NCI-H2029 treated with DMSO at 0.1 percent for 48 hours (cell line): ENCODE results near the gene FOXP4.

Source experiments
- DNase-seq: peaks from one replicate; lab custom pipeline; 2025; lab: John Stamatoyannopoulos, UW

FOXP4 gene

DNA sequence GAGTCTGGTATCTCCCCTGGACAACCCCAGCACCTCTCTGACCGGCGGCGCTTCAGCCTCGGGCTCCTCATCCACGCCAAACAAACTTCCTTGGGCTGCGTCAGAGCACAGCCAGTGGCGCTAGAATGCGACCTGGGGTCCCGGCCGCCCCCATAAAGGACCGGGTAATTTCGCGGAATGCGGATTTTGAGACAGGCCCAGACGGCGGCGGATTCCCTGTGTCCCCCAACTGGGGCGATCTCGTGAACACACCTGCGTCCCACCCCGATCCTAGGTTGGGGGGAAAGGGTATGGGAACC lies 1.6 kb downstream of the FOXP4 start:
- DNase-seq: no peak

DNA sequence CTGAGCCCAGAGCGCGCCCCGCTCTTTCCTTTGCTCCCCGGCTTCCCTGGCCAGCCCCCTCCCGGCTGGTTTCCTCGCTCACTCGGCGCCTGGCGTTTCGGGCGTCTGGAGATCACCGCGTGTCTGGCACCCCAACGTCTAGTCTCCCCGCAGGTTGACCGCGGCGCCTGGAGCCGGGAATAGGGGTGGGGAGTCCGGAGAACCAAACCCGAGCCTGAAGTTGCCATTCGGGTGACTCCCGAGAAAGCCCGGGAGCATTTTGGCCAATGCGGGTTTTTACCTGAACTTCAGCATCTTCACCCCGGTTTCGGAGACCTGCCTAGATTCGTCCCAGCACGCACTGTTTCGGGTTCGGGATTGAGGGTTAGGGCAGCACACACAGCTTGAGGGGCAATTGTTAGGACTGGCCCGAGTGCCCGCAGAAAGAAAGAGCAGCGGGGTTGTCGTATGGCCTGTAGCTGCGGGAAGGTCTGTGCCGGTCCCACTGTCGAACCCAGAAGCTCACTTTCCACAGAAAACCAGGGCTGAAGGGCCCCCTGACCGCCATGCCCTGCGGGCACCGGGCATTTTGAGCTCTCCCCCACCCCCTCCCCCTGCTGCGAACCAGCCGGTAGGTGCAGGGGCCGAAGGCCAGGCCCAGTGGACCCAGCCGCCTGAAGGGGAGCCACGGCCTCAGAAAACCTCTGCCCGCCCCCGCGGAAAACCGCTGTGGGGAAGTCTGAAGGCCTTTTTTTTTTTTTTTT lies 2.1 kb downstream of the FOXP4 start:
- no peak for DNase-seq

DNA sequence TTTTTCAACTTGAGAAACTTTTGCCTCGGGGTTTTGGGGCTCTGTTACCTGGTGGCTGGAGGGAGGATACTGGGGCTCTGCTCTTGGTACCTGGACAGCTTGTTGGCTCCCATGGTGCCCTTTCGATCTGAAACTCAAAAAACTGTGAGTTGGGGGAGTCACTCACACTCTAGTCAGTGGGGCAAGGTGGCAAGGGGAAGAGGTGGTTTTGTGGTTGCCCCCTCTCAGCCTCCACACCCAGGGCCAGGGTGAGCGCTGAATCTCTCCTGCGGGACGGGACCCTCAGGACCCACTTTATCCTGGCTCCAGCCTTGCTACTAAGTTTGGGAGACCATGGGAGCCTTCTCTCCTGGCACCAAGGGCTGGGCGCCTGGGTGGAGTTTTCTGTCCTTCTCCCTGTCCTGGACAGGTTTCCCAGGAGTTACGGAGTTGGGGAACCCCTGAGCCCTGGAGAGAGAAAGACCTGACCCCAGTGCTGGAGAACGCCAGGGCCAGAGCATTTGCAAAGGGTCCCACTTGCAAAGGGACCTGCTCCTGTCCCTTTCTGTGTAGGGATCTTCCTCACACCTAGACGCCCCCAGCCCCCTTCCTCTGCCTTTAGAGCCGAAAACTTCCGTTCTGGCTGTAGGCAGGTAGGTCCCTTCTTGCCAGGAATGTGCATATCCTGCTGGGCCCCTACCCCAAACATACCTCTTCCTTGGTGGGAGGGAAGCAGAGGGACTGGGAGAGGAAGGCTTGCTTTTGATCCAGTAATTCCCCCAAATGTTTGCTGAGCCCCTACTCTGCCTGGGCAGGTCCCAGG lies 2.9 kb downstream of the FOXP4 start:
- DNase-seq: no peak

DNA sequence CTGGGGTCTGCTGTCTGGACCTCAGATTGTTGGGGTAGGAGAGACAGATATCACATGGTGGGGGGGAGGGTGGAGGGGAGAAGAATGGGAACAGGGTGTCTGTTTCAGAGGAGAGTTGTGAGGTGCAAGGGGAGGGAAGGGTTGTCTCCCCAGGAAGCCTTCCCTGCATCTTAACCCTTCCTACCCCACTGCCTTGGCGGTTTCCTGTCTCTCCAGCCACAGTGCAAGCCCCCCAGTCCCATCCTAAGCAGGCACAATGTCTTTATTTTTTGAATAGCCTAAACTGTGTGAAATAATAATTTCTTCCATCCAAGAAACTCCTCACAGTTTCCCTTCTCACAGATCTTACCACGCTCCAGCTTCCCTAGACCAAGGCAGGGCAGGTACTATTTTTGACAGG lies 3.5 kb downstream of the FOXP4 start:
- DNase-seq: no peak

DNA sequence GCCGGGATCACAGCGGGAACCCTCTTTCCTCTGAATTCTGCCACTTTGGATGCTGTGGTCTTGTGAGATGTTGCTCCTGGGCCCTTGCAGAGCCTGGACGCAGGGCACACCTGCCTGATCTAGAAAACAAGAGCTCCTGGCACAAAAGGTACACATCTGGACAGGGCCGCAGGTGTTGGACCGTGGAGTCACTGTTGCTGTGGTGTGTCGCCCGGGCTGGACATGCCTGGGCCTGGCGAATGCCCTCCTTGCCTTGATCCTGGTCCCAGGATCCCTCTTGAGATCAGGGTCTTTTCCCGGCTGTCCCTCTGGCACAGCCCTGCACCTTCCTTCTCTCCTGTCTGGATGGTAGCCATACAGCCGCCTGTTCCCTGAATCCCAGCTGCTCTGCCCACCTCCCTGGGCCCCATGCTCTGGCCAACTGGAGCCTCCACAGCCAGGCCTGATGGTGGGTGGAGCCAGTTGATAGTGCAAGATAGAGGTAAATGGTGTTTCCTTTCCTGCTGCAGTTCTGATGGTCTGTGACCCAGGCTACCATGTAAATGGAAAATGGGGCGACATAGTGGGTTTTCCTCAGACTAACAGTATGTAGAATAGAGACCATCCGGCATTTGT lies 5.0 kb downstream of the FOXP4 start:
- no peak for DNase-seq

DNA sequence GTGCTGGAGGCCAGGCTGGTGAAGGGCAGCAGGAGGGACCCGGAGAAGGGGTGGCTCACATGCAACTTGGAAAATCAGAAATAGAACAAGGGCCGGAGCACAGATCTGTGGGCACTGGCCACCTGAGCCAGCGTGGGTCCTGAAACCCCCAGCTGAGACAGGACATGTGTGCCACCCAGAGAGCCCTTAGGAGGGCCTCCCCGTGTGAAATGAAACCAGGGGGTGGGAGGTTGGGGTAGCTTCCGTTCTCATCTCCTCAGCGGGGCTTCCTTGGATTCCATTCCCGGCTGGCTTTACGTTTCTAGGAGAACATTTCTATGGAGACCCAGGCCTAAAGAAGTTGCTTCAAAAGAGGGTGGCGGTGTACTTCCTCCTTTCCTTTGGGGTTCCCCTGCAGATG lies 5.7 kb downstream of the FOXP4 start:
- DNase-seq: no peak

DNA sequence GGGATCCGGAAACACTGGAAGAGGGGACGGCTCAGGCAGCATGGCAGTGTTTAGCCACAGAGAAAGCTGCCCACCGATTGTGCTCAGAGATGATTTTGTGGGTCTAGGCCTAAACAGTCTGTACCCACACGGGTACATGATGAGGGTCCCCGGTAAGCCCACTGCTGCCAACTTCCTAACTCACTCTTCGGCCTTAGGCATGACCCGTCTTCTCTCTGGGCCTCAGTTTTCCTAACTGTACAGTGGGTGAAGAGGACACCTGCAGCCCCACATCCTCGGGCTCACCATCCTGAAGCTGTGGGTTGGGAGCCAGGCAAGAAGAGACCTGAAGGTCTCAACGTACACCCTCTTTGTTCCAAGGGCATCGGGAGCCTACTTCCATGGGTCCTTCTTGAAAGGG lies 6.5 kb downstream of the FOXP4 start:
- no peak for DNase-seq

DNA sequence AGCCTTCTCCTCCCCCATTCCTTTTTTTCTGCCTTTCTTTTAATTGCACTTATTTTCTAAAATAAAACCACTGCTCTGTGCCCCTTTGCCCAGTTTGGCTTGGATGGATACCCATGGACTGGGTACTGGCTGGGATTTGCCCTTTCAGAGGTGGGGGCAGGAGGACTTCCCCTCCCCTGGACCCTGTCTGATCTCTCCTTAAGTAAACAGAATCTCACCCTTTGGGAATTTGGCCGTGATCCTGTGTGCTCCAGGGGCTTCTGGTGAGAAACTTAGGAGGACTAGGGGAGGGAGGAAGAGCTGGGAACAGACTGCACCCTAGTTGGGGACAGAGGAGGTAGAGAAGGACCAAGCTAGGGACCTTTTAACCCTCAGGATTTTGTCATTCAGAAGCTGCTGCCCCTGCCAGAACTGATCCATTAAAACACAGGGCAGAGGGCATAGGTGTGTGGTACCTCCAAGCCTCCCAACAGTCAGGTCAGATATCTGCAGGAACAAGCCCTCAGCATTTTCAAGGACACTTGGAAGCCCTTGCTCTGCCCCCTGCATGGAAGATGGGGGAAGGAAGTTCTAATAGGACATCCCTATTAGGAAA lies 7.3 kb downstream of the FOXP4 start:
- no peak for DNase-seq

DNA sequence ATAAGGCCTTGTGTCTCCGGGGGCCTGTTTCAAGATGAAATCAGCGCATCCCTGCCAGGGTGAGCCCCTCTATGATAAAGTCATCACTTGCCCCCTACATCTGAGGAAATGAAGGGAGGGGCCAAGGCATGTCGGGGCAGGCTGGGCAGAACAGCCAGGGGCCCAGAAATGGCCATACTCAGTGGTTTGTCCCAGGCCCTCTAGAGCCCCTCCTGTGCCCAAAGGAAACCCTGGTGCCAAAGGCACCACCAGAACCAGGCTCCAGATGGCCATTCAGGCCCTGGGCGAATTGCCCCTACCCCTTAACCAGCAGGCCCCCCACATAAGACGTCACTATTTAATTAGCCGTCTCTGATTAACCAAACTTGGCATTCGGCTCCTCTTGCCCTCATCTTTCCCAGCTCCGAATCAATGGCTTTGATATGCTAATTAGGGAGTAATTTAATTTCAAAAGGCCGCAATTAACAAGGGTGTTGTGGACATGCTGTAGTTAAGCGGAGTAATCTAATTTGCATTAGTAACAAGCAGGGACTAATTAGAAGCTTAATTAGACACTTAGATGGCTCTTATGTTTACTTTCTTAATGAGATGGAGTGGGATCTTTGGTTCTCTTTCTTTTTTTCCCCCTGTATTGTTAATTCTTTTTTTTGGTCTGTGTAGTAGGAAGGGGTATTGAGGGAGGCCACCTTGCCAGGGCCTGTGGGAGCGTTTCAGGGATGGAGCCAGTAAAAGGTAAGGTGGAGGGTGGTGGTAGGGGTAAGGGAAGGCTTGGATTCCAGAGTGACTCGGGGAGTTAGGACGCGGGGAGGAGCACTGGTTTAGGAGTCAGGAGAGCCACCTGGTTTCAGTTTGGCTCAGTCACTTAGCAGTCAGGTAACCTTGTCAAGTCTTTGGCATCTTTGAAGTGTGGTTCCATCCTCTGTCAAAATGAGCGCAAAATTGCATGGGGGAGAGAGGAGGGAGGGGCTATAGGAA lies 9.4 kb downstream of the FOXP4 start:
- DNase-seq: no peak

DNA sequence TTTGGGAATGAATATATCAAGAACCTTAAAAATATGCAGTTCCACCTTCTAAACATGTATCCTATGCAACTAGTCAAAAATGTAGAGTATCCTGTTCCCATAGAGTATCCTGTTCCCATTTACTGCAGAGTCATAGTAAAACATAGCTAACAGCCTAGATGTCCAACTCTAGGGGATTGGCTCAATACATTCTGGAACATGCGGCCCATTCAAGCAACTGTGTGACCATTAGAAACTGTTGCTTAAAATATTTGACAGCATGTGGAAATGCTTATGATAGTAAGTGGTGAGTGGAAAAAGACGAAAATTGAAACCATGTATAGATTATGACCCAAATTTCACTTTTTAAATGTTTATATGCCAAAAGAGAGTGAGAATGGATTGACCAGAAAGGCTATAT lies 11.2 kb downstream of the FOXP4 start:
- DNase-seq: no peak

DNA sequence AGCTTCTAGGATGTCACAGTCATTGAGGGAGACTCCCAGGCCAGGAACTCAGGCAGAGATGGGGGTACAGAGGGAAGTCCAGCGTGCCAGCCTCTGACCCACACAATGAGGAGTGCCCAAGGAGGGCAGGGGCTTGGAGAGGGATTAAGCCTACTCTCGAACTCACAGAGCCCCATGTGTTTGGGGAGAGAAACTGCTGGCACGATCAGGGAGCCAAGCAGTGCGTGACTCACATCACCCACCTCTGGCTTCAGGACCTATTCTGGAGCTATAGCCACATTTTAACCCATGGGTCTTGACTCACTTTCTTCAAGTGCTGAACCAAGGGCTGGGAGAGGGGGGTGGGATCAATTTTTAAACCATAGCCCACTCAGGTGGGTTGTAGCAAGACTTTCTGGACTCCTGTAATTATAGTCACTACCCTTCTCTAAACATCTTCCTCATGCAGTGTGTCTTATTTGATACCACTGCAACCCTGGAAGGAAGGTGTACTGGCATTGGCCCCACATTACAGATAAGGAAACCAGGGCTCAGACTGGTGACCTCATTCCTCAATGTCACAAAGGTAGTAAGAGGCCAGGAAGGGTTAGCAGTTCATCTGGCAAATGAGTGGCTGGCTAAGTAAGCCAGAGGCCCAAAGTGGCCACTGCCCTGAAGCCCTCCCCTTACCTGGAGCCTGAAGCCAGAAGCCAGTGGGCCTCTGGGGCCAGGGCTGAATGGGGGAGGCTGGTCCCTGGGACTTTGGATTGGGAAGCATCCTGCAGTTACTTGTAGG lies 12.0 kb downstream of the FOXP4 start:
- DNase-seq: no peak

DNA sequence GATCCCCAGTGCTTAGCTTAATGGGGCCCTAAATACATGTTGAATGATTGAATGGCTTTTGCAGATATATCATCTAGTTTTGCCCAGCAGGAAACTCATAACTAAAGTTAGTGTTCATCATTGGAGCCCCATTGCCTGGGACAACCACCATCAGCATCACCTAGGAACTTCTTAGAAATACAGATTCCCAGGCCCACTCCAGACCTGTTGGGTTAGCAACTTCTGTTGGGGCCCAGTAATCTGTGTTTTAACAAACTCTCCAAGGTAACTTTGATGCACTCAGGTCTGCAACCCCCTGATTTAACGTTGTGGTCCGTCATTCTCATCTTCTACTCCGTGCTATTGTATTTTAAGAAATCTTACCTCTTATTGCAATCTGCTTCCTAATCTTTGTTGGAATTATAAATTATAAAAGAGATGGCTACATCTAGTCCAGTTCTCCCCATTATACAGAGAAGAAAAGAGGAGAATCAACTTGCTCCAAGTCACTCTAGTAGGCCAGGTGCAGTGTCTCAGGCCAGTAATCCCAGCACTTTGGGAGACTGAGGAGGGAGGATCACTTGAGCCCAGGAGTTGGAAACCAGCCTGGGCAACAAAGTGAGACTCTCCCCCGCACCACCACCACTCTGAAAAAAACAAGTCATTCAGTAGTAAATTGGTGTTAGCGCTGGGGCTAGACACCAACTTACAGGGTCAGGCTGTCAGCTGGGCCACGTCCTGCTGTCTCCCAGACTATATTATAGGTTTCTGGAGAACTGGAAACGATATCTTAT lies 13.7 kb downstream of the FOXP4 start:
- DNase-seq: no peak

DNA sequence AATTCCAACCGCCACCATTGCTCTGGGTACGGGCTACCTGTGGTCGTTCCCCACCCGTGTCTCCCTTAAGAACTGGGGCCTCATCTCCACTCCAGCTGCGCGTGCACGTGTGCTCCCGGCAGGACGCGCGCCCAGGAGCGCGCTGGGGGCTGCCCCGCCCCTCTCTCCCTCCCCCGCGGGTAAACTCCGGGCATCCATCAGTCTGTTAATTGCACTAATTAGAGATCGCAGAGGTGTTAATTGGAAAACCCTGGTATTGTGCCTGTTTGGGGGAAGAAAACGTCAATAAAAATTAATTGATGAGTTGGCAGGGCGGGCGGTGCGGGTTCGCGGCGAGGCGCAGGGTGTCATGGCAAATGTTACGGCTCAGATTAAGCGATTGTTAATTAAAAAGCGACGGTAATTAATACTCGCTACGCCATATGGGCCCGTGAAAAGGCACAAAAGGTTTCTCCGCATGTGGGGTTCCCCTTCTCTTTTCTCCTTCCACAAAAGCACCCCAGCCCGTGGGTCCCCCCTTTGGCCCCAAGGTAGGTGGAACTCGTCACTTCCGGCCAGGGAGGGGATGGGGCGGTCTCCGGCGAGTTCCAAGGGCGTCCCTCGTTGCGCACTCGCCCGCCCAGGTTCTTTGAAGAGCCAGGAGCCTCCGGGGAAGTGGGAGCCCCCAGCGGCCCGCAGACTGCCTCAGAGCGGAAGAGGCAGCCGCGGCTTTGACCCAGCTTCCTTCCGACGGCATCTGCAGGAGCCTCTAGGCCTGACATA lies 14.4 kb downstream of the FOXP4 start:
- DNase-seq: no peak

DNA sequence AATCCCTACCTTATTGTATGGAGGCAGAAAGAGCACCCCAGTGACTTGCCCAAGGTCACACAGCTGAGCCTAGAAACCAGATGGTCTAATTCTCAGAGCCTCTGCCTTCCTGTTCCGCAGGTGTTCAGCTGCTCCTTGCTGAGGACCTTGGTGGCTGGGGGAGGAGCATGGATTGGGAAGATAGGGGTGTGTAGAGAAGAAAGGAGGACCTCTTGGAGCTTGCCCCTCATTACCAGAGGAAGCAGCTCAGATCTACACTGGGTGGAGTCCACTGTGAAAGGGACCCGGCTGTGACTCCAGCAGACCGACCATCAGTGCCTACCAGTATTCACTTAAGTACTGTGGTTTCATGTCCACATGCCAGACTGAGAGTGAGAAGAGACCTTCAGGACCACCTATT lies 15.2 kb downstream of the FOXP4 start:
- DNase-seq: no peak

DNA sequence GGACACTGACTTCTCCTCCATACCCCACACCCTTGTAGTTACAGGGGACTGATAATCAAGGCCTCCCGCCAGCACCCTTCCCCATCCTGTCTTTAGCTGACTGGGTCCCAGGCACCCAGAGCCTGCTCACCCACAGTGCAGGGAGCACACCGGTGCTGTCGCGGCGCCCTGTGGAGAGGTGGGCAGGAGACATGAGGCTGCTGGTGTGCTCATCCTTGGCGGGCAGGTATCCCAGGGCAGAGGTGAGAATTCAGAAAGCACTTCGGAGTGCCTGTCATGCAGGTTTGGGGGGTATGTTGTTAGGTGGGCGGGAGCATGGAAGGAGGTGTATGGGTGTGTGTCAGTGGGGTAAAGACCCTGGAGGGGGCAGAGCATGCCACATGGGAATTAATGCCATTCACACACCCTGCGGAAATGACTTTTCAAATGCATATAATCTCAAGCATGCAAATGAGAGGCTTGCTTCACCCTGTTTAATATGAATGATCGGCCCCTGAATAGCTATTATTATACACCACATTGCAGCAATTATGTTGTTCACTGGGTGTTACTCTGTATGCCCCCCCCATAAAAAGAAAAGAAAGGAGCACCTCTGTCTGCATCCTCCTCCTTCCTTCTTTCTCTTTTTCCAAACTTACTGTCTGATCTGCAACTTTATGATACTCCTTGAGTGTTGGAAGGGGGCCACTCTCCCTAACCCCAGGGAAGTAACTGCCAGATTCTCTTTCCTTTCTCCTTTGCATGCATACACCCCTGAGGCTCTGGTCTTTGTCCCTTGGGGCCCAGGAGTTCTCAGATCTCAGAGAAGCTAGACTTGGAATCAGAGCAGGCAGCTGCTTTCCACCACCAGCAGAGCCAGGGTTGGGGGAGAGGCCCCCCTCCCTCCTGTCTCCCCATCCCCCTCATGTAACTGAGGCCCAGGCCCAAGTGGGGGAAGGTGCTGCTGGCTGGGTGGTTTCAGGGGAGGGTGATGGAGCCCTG lies 16.0 kb downstream of the FOXP4 start:
- no peak for DNase-seq

DNA sequence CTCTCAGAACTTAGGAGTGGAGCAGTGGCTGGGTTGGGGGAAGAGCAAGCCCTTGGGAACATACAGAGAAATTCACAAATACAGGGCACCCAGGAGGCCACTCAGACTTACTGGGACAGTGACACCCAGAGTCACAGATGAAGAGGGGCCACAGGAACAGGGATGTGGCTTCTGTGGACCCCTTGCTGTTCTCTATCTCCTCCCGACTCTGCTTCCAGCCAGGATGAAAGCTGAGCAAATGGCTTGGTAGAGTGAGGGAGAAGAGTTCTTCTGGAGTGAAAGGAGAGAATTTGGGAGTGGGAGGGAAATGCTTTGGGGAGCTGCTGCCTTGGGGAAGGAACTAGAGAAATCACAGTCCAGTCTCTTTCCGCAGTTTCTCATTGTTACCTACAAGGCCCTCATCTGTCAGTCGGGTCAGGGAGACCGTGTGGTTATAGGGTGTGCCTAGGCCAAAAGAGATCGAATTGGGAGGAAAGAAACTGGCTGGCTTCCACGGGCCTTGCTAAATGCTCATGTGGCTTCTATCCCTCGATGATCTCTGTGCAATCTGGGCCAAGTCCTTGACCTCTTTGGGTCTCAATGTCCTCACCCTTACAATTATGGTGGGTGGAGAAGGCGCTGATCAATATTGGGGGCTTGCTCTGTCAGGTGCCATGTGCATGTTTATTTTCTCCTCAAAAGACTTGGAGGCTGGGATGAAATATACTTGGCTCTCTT lies 17.0 kb downstream of the FOXP4 start:
- DNase-seq: no peak

DNA sequence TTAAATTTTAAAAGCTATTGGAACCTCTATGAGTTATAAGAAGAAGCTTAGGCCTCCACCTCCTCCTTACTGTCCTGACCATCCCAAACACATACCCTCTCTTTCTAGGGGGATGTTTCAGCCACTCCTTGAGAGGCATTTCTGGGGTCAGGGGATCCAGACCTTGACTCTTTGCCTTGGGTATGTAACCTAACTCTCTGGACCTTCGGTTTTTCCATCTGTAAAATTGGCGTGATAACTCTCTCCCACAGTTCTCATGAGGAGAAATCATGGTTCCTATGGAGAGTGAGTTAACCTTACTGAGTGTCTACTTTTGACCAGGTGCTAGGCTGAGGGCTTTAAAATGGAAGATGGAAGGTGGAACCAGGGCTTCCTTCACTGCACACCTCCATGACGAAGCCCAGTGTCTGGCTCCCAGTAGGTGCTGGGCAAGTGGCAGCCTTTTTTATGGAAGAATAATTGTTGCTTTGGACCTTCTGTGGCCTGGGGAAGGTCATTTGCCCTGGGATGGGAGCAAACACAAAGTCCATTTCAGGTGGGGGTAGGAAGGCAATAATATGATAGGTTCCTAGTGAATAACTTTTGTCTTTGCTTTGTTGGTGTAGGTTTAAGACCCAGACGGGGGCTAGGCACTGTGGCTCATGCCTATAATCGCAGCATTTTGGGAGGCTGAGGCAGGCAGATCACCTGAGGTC lies 18.4 kb downstream of the FOXP4 start:
- no peak for DNase-seq
